ENCODE measurements around the gene DPEP2.

DNA sequence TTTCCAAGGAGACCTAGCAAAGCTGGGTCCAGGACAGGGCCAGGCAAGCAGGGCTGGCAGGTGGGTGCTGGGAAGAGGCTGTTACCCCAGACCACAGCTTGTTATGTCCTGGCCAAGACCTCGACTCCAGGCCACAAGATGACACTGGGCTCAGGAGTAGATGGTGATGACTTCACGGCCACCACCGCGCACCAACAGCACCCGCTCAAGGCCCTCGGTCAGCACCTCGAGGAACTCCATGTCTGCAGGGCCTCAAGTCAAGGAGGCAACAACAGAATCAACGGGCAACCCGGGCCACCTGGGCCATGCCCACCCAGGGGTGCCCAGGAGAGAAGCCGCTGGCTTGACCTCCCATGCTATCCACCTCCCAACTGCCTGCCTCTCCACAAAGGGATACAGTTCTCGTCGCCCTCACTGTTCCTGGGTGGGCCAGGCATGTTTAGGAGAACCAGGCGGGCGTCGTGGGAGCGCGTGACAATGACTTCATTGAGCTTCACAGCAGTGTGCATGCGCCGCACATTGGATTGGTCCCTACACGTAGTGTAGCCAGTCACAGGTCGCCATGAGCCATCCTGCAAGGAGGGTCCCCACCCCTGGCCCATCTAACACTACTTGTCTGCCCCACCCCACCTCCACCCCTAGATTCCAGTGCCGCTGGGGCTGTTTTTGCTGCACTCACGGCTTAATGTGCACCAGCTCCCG is 54.4 kb downstream of the DPEP2 start:
- no peak for TF ChIP-seq POLR2A (IDR thresholded peaks at IDR 0.05)
- TF ChIP-seq, protein P1, sequence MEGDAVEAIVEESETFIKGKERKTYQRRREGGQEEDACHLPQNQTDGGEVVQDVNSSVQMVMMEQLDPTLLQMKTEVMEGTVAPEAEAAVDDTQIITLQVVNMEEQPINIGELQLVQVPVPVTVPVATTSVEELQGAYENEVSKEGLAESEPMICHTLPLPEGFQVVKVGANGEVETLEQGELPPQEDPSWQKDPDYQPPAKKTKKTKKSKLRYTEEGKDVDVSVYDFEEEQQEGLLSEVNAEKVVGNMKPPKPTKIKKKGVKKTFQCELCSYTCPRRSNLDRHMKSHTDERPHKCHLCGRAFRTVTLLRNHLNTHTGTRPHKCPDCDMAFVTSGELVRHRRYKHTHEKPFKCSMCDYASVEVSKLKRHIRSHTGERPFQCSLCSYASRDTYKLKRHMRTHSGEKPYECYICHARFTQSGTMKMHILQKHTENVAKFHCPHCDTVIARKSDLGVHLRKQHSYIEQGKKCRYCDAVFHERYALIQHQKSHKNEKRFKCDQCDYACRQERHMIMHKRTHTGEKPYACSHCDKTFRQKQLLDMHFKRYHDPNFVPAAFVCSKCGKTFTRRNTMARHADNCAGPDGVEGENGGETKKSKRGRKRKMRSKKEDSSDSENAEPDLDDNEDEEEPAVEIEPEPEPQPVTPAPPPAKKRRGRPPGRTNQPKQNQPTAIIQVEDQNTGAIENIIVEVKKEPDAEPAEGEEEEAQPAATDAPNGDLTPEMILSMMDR (IDR thresholded peaks at IDR 0.05) = no peak
